HG02763 (cell line): ENCODE data around the gene ARL6IP1.

Source experiments
- ATAC-seq: cut with Tn5 transposase; IDR thresholded peaks from one replicate; pipeline ENCODE4 v1.9.1; 2021; ENCODE audit warnings: mild to moderate bottlenecking, moderate library complexity; ENCODE audit not compliant: unreplicated experiment

Gene ARL6IP1

GRCh38 chr16:18801145-18801972 is at the start of gene ARL6IP1:
ARL6IP1 (minus strand) TSS chr16:18801549; CDS start chr16:18801466, 83 bp downstream.
- peak; percentile 94 for ATAC-seq

GRCh38 chr16:18846416-18846815 is 45.1 kb upstream of the ARL6IP1 start:
- ATAC-seq, result no peak

GRCh38 chr16:18842565-18842964 is 41.2 kb upstream of the ARL6IP1 start:
- ATAC-seq, result no peak

GRCh38 chr16:18841833-18842525 is 40.6 kb upstream of the ARL6IP1 start:
- no peak for ATAC-seq

- ATAC-seq, result no peak
Measured at GRCh38 chr16:18839555-18839954, 38.2 kb upstream of the ARL6IP1 start.

- ATAC-seq, result no peak
Measured at GRCh38 chr16:18836702-18837101, 35.4 kb upstream of the ARL6IP1 start.

- no peak for ATAC-seq
Measured at GRCh38 chr16:18834864-18835263, 33.5 kb upstream of the ARL6IP1 start.

GRCh38 chr16:18833707-18834505 is 32.6 kb upstream of the ARL6IP1 start:
- ATAC-seq, result no peak

GRCh38 chr16:18832613-18833012 is 31.3 kb upstream of the ARL6IP1 start:
- no peak for ATAC-seq

- ATAC-seq, result no peak
Measured at GRCh38 chr16:18832006-18832405, 30.7 kb upstream of the ARL6IP1 start.

- ATAC-seq, result no peak
Measured at GRCh38 chr16:18829251-18829650, 27.9 kb upstream of the ARL6IP1 start.

- no peak for ATAC-seq
Measured at GRCh38 chr16:18827890-18828289, 26.5 kb upstream of the ARL6IP1 start.

- no peak for ATAC-seq
Measured at GRCh38 chr16:18816286-18816685, 14.9 kb upstream of the ARL6IP1 start.

- ATAC-seq, result no peak
Measured at GRCh38 chr16:18811925-18812324, 10.6 kb upstream of the ARL6IP1 start.

GRCh38 chr16:18809165-18809564 is 7.8 kb upstream of the ARL6IP1 start:
- no peak for ATAC-seq

- no peak for ATAC-seq
Measured at GRCh38 chr16:18805257-18805773, 4.0 kb upstream of the ARL6IP1 start.

- ATAC-seq, result no peak
Measured at GRCh38 chr16:18804540-18804939, 3.2 kb upstream of the ARL6IP1 start.

- no peak for ATAC-seq
Measured at GRCh38 chr16:18803569-18804462, 2.5 kb upstream of the ARL6IP1 start.

GRCh38 chr16:18802767-18803343 is 1.5 kb upstream of the ARL6IP1 start:
- no peak for ATAC-seq

- ATAC-seq, result no peak
Measured at GRCh38 chr16:18800775-18801144, 589 bp downstream of the ARL6IP1 start.
